HG03103 (cell line): ENCODE results near the gene RANBP3L.
"Not testable (repeated sequence)": the region's sequence is repeated elsewhere in the genome, so short reads cannot be mapped to it uniquely, and the experiment has no call there.

ENCODE experiments used
- ATAC-seq: cut with Tn5 transposase; IDR thresholded peaks from one replicate; pipeline ENCODE4 v1.9.1; 2021; ENCODE audit warnings: low read depth; ENCODE audit not compliant: unreplicated experiment

The RANBP3L gene

GRCh38 chr5:36215910-36216309 is 85.8 kb downstream of the RANBP3L start:
- no peak for ATAC-seq

DNA sequence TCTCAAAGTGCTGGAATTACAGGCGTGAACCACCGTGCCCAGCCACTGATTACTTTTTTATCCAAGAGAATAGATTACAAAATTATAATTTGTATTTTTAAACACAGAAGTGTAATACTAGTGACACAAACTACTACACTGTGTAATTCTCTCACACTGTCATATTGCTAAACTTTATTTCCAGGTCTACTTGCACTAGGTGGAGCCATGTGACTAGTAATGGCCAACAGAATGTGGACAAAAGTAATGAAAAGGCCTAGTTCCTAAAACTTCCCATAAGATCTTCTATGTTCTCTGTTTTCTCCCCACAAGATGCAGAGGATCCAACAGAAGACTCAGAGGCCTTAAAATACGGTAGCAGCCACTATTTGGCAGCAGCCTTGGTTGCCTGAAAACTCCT is 87.3 kb downstream of the RANBP3L start:
- no peak for ATAC-seq

- ATAC-seq = no peak
Observed at GRCh38 chr5:36209664-36210063, 92.0 kb downstream of the RANBP3L start.

DNA sequence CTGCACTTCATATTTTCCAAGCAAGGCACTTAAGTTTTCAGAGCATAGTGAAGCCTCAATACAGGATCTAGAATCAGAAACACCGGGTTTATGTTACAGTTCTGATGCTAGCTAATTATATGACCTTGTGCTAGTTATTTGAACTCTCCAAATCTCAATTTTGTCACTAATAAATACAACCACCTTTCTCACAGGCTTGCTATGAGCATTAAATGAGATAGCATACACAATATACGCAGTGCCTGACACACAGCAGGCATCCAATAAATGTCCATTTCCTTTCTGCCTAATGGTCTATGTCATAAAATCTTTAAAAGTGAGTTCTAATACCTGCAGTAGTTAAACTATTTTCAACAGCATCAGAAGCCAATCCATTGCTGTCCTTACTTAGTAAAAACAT is 92.9 kb downstream of the RANBP3L start:
- no peak for ATAC-seq

GRCh38 chr5:36206913-36207312 is 94.8 kb downstream of the RANBP3L start:
- no peak for ATAC-seq

DNA sequence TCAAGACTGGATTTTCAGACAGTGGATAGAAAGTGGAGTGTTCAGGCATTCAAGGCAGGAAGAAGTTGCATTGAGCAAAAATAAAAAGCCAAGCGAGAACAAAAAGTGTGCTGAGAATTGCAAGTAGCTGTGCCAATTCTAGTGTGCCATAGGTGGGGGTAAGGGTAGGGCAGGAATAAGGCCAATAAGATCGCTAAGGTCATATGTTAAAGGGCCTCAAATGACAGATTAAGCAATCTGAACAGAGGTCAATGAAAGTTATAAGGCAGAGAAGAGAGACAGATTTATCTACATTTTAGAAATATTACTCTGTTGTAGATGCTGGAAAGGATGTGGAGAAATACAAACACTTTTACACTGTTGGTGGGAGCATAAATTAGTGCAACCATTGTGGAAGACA is 96.4 kb downstream of the RANBP3L start:
- ATAC-seq = no peak

DNA sequence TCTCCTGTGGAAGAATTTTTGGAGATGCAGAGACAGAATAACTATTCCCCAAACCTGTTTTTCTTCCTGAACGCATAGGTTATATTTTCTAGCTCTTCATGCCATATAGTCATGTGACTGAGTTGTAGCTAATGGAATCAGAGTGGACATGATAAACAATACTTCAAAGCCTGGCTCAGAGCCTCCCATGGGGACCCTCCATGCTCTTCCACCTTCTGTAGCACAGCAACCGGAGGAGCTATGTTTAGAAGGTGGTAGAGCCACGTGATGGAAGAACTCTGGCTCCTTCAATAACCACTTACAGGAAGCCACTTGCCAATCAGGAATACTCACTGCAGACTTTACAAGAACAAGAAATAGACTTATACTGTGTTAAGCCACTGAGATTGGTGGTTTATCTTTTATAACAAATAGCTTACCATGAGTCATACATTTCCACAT is 99.2 kb downstream of the RANBP3L start:
- ATAC-seq = no peak

GRCh38 chr5:36200513-36200912 is 101.2 kb downstream of the RANBP3L start:
- ATAC-seq = no peak

GRCh38 chr5:36199620-36200019 is 102.1 kb downstream of the RANBP3L start:
- ATAC-seq = no peak

DNA sequence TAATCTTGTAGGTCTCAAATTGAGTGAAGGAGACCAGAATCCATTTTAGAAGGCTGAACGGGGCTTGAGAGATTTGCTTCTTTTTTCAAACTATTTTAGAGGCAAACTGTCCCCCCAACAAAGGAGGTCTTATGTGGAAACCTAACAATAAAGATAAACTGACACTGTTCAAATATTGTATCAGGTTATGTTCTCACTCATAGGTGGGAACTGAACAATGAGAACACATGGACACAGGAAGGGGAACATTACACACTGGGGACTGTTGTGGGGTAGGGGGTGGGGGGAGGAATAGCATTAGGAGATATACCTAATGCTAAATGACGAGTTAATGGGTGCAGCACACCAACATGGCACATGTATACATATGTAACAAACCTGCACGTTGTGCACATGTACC is 102.9 kb downstream of the RANBP3L start:
- ATAC-seq = not testable (repeated sequence)
